ENCODE measurements around the gene SYT2. TPM values are rescaled to one million over a fixed set of nuclear protein-coding genes. Genes with fewer than 3 reads are reported as not detected.
"Not testable (repeated sequence)": the region's sequence is repeated elsewhere in the genome, so short reads cannot be mapped to it uniquely, and the experiment has no call there.

Gene SYT2
- total RNA-seq, 2 donors from 2014 or later: not detected

- Mint-ChIP-seq H3K9me3 (no peaks in the 10 kb centered on the region), H3K27ac (no peak overlapping the region), H3K36me3 (no peaks in the 10 kb centered on the region)
- no peak for ATAC-seq
- no peak for DNase-seq (ENCODE audit: low spot score in 2 of 2)
Observed at GRCh38 chr1:202624088-202624780, 86.0 kb downstream of the SYT2 start.

GRCh38 chr1:202623476-202623875, 86.8 kb downstream of the SYT2 start:
- not testable (repeated sequence) for DNase-seq (ENCODE audit: low spot score in 2 of 2); H3K36me3 Mint-ChIP-seq; H3K9me3 Mint-ChIP-seq; H3K27ac Mint-ChIP-seq; ATAC-seq

- ATAC-seq: no peak
- DNase-seq (ENCODE audit: low spot score in 2 of 2): no peak
- Mint-ChIP-seq H3K27ac (no peak overlapping the region), H3K9me3 (no peaks in the 10 kb centered on the region), H3K36me3 (no peaks in the 10 kb centered on the region)
Observed at GRCh38 chr1:202623075-202623474, 87.2 kb downstream of the SYT2 start.

- Mint-ChIP-seq H3K36me3 (no peaks in the 10 kb centered on the region), H3K9me3 (no peaks in the 10 kb centered on the region), H3K27ac (no peak overlapping the region)
- ATAC-seq (no peak), DNase-seq (ENCODE audit: low spot score in 2 of 2) (no peak)
Observed at GRCh38 chr1:202622388-202622787, 87.9 kb downstream of the SYT2 start.

- no peak overlapping the region for H3K27ac Mint-ChIP-seq
- H3K9me3 Mint-ChIP-seq: no peaks in the 10 kb centered on the region
- ATAC-seq (no peak), DNase-seq (ENCODE audit: low spot score in 2 of 2) (no peak)
- no peaks in the 10 kb centered on the region for H3K36me3 Mint-ChIP-seq
Observed at GRCh38 chr1:202621446-202621845, 88.8 kb downstream of the SYT2 start.

- not testable (repeated sequence) for DNase-seq (ENCODE audit: low spot score in 2 of 2); H3K27ac Mint-ChIP-seq; H3K9me3 Mint-ChIP-seq; ATAC-seq; H3K36me3 Mint-ChIP-seq
Observed at GRCh38 chr1:202620036-202620435, 90.2 kb downstream of the SYT2 start.

GRCh38 chr1:202619505-202619904, 90.7 kb downstream of the SYT2 start:
- ATAC-seq: no peak
- no peak overlapping the region for H3K27ac Mint-ChIP-seq

GRCh38 chr1:202619012-202619411, 91.2 kb downstream of the SYT2 start:
- not testable (repeated sequence) for H3K27ac Mint-ChIP-seq; ATAC-seq; H3K36me3 Mint-ChIP-seq; DNase-seq (ENCODE audit: low spot score in 2 of 2); H3K9me3 Mint-ChIP-seq

More at GRCh38 chr1:202619505-202619904, 90.7 kb downstream of the SYT2 start:
- Mint-ChIP-seq H3K36me3 (no peaks in the 10 kb centered on the region), H3K9me3 (no peaks in the 10 kb centered on the region)
- no peak for DNase-seq (ENCODE audit: low spot score in 2 of 2)

- H3K9me3 Mint-ChIP-seq: no peaks in the 10 kb centered on the region
- DNase-seq (ENCODE audit: low spot score in 2 of 2) (no peak), ATAC-seq (peak in 1 of 2 donors; percentile 7)
- no peaks in the 10 kb centered on the region for H3K36me3 Mint-ChIP-seq
- peak overlapping the region; percentile 9 to 17 for H3K27ac Mint-ChIP-seq
Observed at GRCh38 chr1:202616355-202616915, 93.8 kb downstream of the SYT2 start.

- Mint-ChIP-seq H3K9me3 (no peaks in the 10 kb centered on the region), H3K27ac (peak overlapping the region; percentile 9 to 17), H3K36me3 (no peaks in the 10 kb centered on the region)
- ATAC-seq (peak in 1 of 2 donors; percentile 59), DNase-seq (ENCODE audit: low spot score in 2 of 2) (no peak)
Observed at GRCh38 chr1:202615501-202616354, 94.5 kb downstream of the SYT2 start.

- not testable (repeated sequence) for DNase-seq (ENCODE audit: low spot score in 2 of 2); H3K36me3 Mint-ChIP-seq; H3K9me3 Mint-ChIP-seq; ATAC-seq
- H3K27ac Mint-ChIP-seq: peak overlapping the region in 1 of 2 donors; percentile 9
Observed at GRCh38 chr1:202615208-202615500, 95.1 kb downstream of the SYT2 start.

GRCh38 chr1:202614363-202615207, 95.7 kb downstream of the SYT2 start:
- not testable (repeated sequence) for DNase-seq (ENCODE audit: low spot score in 2 of 2); H3K9me3 Mint-ChIP-seq; H3K36me3 Mint-ChIP-seq; ATAC-seq
- H3K27ac Mint-ChIP-seq: peak overlapping the region in 1 of 2 donors; percentile 9

GRCh38 chr1:202613571-202613970, 96.7 kb downstream of the SYT2 start:
- no peak overlapping the region for H3K27ac Mint-ChIP-seq
- H3K9me3 Mint-ChIP-seq: no peaks in the 10 kb centered on the region
- ATAC-seq (no peak), DNase-seq (ENCODE audit: low spot score in 2 of 2) (no peak)
- H3K36me3 Mint-ChIP-seq: no peaks in the 10 kb centered on the region

GRCh38 chr1:202612036-202612435, 98.2 kb downstream of the SYT2 start:
- DNase-seq (ENCODE audit: low spot score in 2 of 2); H3K27ac Mint-ChIP-seq; H3K9me3 Mint-ChIP-seq; ATAC-seq; H3K36me3 Mint-ChIP-seq: not testable (repeated sequence)

- Mint-ChIP-seq H3K27ac (peak overlapping the region in 1 of 2 donors; percentile 79), H3K9me3 (no peaks in the 10 kb centered on the region), H3K36me3 (no peaks in the 10 kb centered on the region)
- DNase-seq (ENCODE audit: low spot score in 2 of 2): no peak
- ATAC-seq: no peak
Observed at GRCh38 chr1:202605515-202605914, 104.7 kb downstream of the SYT2 start.

- Mint-ChIP-seq H3K27ac (no peak overlapping the region), H3K36me3 (no peaks in the 10 kb centered on the region), H3K9me3 (no peaks in the 10 kb centered on the region)
- ATAC-seq (no peak), DNase-seq (ENCODE audit: low spot score in 2 of 2) (no peak)
Observed at GRCh38 chr1:202603435-202603834, 106.8 kb downstream of the SYT2 start.

Measured in activated naive CD4-positive, alpha-beta T cell treated with anti-CD3 and anti-CD28 coated beads, Interleukin-2, amount 50 U/mL, for 72 hours (primary cell).